Measurements from ENCODE around the gene SHISA2.

- TF ChIP-seq GATA3 (IDR thresholded peaks at IDR 0.05; ENCODE audit: low read depth, low read length) (no peak), GATA2 (IDR thresholded peaks at IDR 0.05; ENCODE audit: low read depth, low read length) (no peak)
Observed at GRCh38 chr13:26045142-26045541, 6.7 kb downstream of the SHISA2 start.
